Stomach (tissue), 9 donors: ENCODE data around the gene KANK3. TPM values are rescaled to one million over a fixed set of nuclear protein-coding genes. Genes with fewer than 3 reads are reported as not detected.

Experiments used
- DNase-seq, 2 donors: peaks; one replicate each; pipeline versions ENCODE4 v3.0.0 to v3.0.0-alpha.2; 2013 to 2019
- H3K27ac ChIP-seq, 5 donors: fragments of 200-600 bp in 4 of 5; sonication (generic) in 4 of 5; one replicate each; pipeline ENCODE4 v1.5.1; 2013 to 2019; ENCODE audit warnings: mild to moderate bottlenecking in 1 of 5, moderate library complexity in 1 of 5
- H3K27me3 ChIP-seq, 3 donors: fragments of 200-600 bp; sonication (generic); one replicate each; pipeline ENCODE4 v1.5.1; 2017 to 2019; ENCODE audit warnings: mixed run types in 1 of 3
- H3K36me3 ChIP-seq, 4 donors: fragments of 200-600 bp; sonication (generic); 1 replicate in 3 of 4; 2 replicates in 1 of 4; pipeline ENCODE4 v1.5.1; 2016 to 2019
- H3K4me1 ChIP-seq, 4 donors: fragments of 200-600 bp; sonication (generic); one replicate each; pipeline ENCODE4 v1.5.1; 2016 to 2019
- H3K4me3 ChIP-seq, 4 donors: fragments of 200-600 bp; sonication (generic) in 3 of 4; one replicate each; pipeline ENCODE4 v1.5.1; 2016 to 2019; ENCODE audit warnings: mild to moderate bottlenecking in 1 of 4
- H3K9me3 ChIP-seq, 4 donors: fragments of 200-600 bp; sonication (generic); one replicate each; pipeline ENCODE4 v1.5.1; 2016 to 2019
- EP300 ChIP-seq: sonication (generic); formaldehyde crosslinking; IDR thresholded peaks from one replicate; pipeline ENCODE4 v1.6.1; 2017; ENCODE audit warnings: antibody characterized with exemption
- POLR2A ChIP-seq, 4 donors: fragments of 450-650 bp; IDR thresholded peaks; one replicate each; pipeline ENCODE4 v1.6.1; 2016; ENCODE audit warnings: antibody characterized with exemption in 4 of 4, control low read depth in 2 of 4, mild to moderate bottlenecking in 1 of 4, moderate library complexity in 1 of 4
- POLR2AphosphoS5 ChIP-seq, 3 donors: sonication (generic); formaldehyde crosslinking; IDR thresholded peaks; one replicate each; pipeline ENCODE4 v1.6.1; 2016; ENCODE audit warnings: antibody characterized with exemption in 3 of 3
- WGBS, 5 donors: extraction: QIAGEN DNeasy Blood & Tissue Kit in 3 of 5; methylation state at CpG; one replicate each; pipeline versions ENCODE4 v1.1.5 to v1.1.7; 2013 to 2018; 5-methylcytosine and 5-hydroxymethylcytosine counted together
- intact Hi-C: fragments of 100-400 bp; cut with DNase I; formaldehyde crosslinking; loops from one replicate; pipeline ENCODE4 v1.15.1; 2023; ENCODE audit warnings: low total_unique reads
- polyA plus RNA-seq, 3 donors: library from polyadenylated mRNA; stranded (reverse); fragments of 200-250 nt; gene quantifications; one replicate each; pipeline ENCODE4 v1.2.3, GENCODE V29; 2013
- total RNA-seq, 5 donors: library from RNA; depleted of rRNA; stranded (reverse); fragments of >200 nt; gene quantifications; one replicate each; pipeline versions ENCODE4 v1.1.0 to v1.2.3, GENCODE V29; 2014 to 2016
- TF ChIP-seq, protein P1 (sequence below), 7 experiments: fragments of 450-650 bp in 4 of 7; fragments of 200-600 bp in 3 of 7; sonication (generic) in 3 of 7; IDR thresholded peaks; one replicate each; pipeline ENCODE4 v1.5.1; 2016 to 2019; ENCODE audit warnings: antibody characterized with exemption in 7 of 7, control low read depth in 2 of 7, mild to moderate bottlenecking in 1 of 7
- donor health status: healthy with polysubstance abuse.
- donor health status: Bipolar disorder and iron deficiency.
- donor health status: healthy.

The KANK3 gene
- total and polyA plus RNA-seq, 8 donors: 4.4 to 72.4 (median 7.2) TPM; not detected in 1

GRCh38 chr19:8390617-8390981 lies 47.5 kb upstream of the KANK3 start:
- Histone ChIP-seq H3K9me3 (no peaks in the 10 kb centered on the region), H3K4me3 (peak overlapping the region; percentile 49 to 99 (median 84)), H3K27me3 (no peaks in the 10 kb centered on the region), H3K36me3 (no peaks in the 10 kb centered on the region), H3K27ac (peak overlapping the region; percentile 96 to 100 (median 100)), H3K4me1 (peaks cover 58 to 79% (median 69%) of the 10 kb centered on the region in 4 donors)
- DNase-seq: peak; percentile 97 to 98
- TF ChIP-seq, protein P1, sequence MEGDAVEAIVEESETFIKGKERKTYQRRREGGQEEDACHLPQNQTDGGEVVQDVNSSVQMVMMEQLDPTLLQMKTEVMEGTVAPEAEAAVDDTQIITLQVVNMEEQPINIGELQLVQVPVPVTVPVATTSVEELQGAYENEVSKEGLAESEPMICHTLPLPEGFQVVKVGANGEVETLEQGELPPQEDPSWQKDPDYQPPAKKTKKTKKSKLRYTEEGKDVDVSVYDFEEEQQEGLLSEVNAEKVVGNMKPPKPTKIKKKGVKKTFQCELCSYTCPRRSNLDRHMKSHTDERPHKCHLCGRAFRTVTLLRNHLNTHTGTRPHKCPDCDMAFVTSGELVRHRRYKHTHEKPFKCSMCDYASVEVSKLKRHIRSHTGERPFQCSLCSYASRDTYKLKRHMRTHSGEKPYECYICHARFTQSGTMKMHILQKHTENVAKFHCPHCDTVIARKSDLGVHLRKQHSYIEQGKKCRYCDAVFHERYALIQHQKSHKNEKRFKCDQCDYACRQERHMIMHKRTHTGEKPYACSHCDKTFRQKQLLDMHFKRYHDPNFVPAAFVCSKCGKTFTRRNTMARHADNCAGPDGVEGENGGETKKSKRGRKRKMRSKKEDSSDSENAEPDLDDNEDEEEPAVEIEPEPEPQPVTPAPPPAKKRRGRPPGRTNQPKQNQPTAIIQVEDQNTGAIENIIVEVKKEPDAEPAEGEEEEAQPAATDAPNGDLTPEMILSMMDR (IDR thresholded peaks at IDR 0.05): no peak
- no peak for TF ChIP-seq POLR2A (IDR thresholded peaks at IDR 0.05)
- no peak for TF ChIP-seq EP300
- no peak for TF ChIP-seq POLR2AphosphoS5 (IDR thresholded peaks at IDR 0.05)
- WGBS, 5 donors: 0 to 2% (median 1%) methylated on average over 21 to 28 of the region's 28 CpGs
- intact Hi-C loops: loop anchor here (5.0 kb wide), 1 partner anchor 33 kb away; no protein-coding TSS in a partner anchor

DNA sequence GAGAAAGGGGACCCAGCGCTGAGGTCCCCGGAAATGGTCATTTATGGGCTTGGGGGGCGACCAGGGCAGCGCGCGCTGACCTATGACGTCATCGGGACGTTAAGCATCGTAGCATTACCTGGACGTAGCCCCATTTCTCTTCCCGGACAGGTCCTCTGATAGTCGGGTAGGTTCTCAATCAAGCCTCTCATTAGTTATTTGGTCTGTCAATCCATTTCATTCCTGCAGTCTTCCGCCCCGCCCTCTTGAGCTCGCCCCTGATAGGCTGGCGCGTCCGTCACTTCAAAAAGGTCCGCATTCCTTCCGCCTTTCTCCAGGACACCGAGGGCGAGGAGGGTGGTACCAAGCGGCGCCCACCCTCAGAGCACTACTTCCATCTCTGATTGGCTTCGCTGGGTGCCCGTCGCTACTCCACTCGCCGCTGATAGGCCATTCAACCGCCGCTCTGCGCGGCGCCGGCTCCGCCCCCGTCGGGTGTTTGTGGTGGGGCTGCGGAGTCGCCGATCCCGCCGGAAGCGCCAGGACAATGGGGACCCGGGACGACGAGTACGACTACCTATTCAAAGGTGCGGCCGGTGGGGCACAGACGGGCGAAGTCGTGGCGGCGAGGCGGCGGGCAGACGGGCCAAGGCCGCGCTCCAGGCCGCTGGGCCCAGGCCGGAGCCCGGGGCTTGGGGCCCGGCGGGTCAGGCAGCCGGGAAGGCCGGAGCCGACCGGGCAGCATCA lies 47.0 kb upstream of the KANK3 start, which contains the start of gene RAB11B:
Gene RAB11B, plus strand, starts transcription at position 470 of the 726 bp plus-strand sequence. Its CDS starts 57 bp downstream, at position 527.
- Histone ChIP-seq H3K4me3 (peak within 1 kb of the TSS; percentile 49 to 99 (median 84)), H3K4me1 (peaks cover 58 to 79% (median 67%) of the 10 kb centered on the region in 4 donors), H3K36me3 (no peaks in the 10 kb centered on the region), H3K27ac (peak within 1 kb of the TSS; percentile 96 to 100 (median 100)), H3K27me3 (no peaks in the 10 kb centered on the region), H3K9me3 (no peaks in the 10 kb centered on the region)
- WGBS, 5 donors: 0 to 1% (median 1%) methylated on average over 64 to 70 of the region's 70 CpGs
- peak; percentile 100 for DNase-seq
- intact Hi-C loops: loop anchor here (5.0 kb wide), 1 partner anchor 33 kb away; no protein-coding TSS in a partner anchor
- peak in 1 of 4 donors; percentile 26 for TF ChIP-seq POLR2A (IDR thresholded peaks at IDR 0.05)
- no peak for TF ChIP-seq EP300
- TF ChIP-seq, protein P1 (IDR thresholded peaks at IDR 0.05): no peak
- peak; percentile 27 to 75 (median 71) for TF ChIP-seq POLR2AphosphoS5 (IDR thresholded peaks at IDR 0.05)

DNA sequence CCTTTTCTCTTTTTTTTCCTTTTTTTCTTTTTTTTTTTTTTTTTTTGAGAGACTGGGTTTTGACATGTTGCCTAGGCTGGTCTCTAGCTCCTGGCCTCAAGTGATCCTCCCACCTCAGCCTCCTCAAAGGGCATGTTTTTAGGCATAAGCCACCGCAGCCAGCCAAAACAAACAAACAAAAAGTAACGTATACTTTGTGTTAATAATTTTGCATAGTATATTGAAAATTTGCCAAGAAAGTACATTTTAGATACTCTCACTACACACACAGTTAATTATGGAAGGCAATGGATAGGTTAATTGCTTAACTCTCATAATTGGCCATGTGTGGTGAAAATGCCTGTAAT lies 45.5 kb upstream of the KANK3 start:
- intact Hi-C loops: no loop called here
- Histone ChIP-seq H3K9me3 (no peaks in the 10 kb centered on the region), H3K36me3 (no peaks in the 10 kb centered on the region), H3K27me3 (no peaks in the 10 kb centered on the region), H3K4me3 (peak overlapping the region in 1 of 4 donors; percentile 72), H3K27ac (peak overlapping the region; percentile 74 to 100 (median 100)), H3K4me1 (peaks cover 46 to 75% (median 54%) of the 10 kb centered on the region in 4 donors)
- 30 to 55% (median 43%) methylated on average over 2 of the region's 2 CpGs for WGBS, 5 donors
- DNase-seq: no peak
- TF ChIP-seq, protein P1 (IDR thresholded peaks at IDR 0.05): no peak
- TF ChIP-seq POLR2AphosphoS5 (IDR thresholded peaks at IDR 0.05) (no peak), EP300 (no peak), POLR2A (IDR thresholded peaks at IDR 0.05) (no peak)

- Histone ChIP-seq H3K36me3 (no peaks in the 10 kb centered on the region), H3K27me3 (no peaks in the 10 kb centered on the region), H3K4me3 (no peak overlapping the region), H3K9me3 (no peaks in the 10 kb centered on the region), H3K27ac (peak overlapping the region; percentile 74 to 100 (median 100)), H3K4me1 (peaks cover 39 to 69% (median 47%) of the 10 kb centered on the region in 4 donors)
- 72 to 82% (median 76%) methylated on average over 16 of the region's 16 CpGs for WGBS, 5 donors
- intact Hi-C loops: no loop called here
- peak in 1 of 3 donors; percentile 5 for TF ChIP-seq POLR2AphosphoS5 (IDR thresholded peaks at IDR 0.05)
- no peak for TF ChIP-seq POLR2A (IDR thresholded peaks at IDR 0.05)
- no peak for DNase-seq
These were observed 44.9 kb upstream of the KANK3 start for GRCh38 chr19:8387688-8388611.
